H9 (cell line): ENCODE data around the gene FXYD2. TPM values are rescaled to one million over a fixed set of nuclear protein-coding genes. Genes with fewer than 3 reads are reported as not detected.

Source experiments
- DNase-seq: peaks from one replicate; pipeline ENCODE4 v3.0.0-alpha.2; 2017
- H2AFZ ChIP-seq: one replicate; pipeline ENCODE4 v1.6.1; 2013; ENCODE audit warnings: mild to moderate bottlenecking, low read length, control low read depth, moderate library complexity
- H2AK5ac ChIP-seq: 2 replicates; pipeline ENCODE4 v1.6.1; 2013; ENCODE audit warnings: low read length, control low read depth, mixed read lengths; ENCODE audit not compliant: insufficient read length
- H2BK120ac ChIP-seq: one replicate; pipeline ENCODE4 v1.6.1; 2013; ENCODE audit warnings: low read depth, mild to moderate bottlenecking, low read length, control low read depth, inconsistent platforms; ENCODE audit not compliant: poor library complexity, severe bottlenecking
- H2BK12ac ChIP-seq: 2 replicates; pipeline ENCODE4 v1.6.1; 2013; ENCODE audit warnings: low read length, control low read depth, mixed read lengths, low read depth; ENCODE audit not compliant: insufficient read length
- H2BK15ac ChIP-seq: 2 replicates; pipeline ENCODE4 v1.6.1; 2013; ENCODE audit warnings: low read depth, low read length, control low read depth
- H2BK20ac ChIP-seq: one replicate; pipeline ENCODE4 v1.6.1; 2013; ENCODE audit warnings: low read depth, mild to moderate bottlenecking, low read length, control low read depth, inconsistent platforms; ENCODE audit not compliant: poor library complexity, severe bottlenecking
- H2BK5ac ChIP-seq: 2 replicates; pipeline ENCODE4 v1.6.1; 2013; ENCODE audit warnings: low read length, control low read depth, mixed read lengths; ENCODE audit not compliant: insufficient read length
- H3K14ac ChIP-seq: 2 replicates; pipeline ENCODE4 v1.6.1; 2013; ENCODE audit warnings: low read length, control low read depth; ENCODE audit not compliant: insufficient read depth
- H3K18ac ChIP-seq: 2 replicates; pipeline ENCODE4 v1.6.1; 2013; ENCODE audit warnings: low read depth, mild to moderate bottlenecking, mixed read lengths, low read length, control low read depth; ENCODE audit not compliant: insufficient read length
- H3K23ac ChIP-seq: 2 replicates; pipeline ENCODE4 v1.6.1; 2013; ENCODE audit warnings: low read length, control low read depth, mixed read lengths, low read depth; ENCODE audit not compliant: insufficient read length
- H3K23me2 ChIP-seq: 2 replicates; pipeline ENCODE4 v1.6.1; 2013; ENCODE audit warnings: low read depth, mild to moderate bottlenecking, mixed read lengths, low read length, control low read depth; ENCODE audit not compliant: insufficient read length, poor library complexity, severe bottlenecking
- H3K27ac ChIP-seq: 2 replicates; pipeline ENCODE4 v1.5.1; 2013; ENCODE audit warnings: low read length, control low read depth, mixed read lengths, low read depth; ENCODE audit not compliant: insufficient read length
- H3K27me3 ChIP-seq: 2 replicates; pipeline ENCODE4 v1.6.1; 2013; ENCODE audit warnings: low read length, control low read depth, inconsistent platforms; ENCODE audit not compliant: insufficient read depth
- H3K4ac ChIP-seq: 2 replicates; pipeline ENCODE4 v1.6.1; 2013; ENCODE audit warnings: low read depth, mild to moderate bottlenecking, control low read depth, inconsistent platforms, low read length, moderate library complexity
- H3K4me1 ChIP-seq: 2 replicates; pipeline ENCODE4 v1.6.1; 2013; ENCODE audit warnings: low read length, control low read depth, inconsistent platforms; ENCODE audit not compliant: insufficient read depth
- H3K4me2 ChIP-seq: 2 replicates; pipeline ENCODE4 v1.6.1; 2013; ENCODE audit warnings: low read length, control low read depth, mixed read lengths; ENCODE audit not compliant: insufficient read length, insufficient read depth
- H3K56ac ChIP-seq: 2 replicates; pipeline ENCODE4 v1.6.1; 2013; ENCODE audit warnings: low read depth, mild to moderate bottlenecking, mixed read lengths, low read length, control low read depth; ENCODE audit not compliant: insufficient read length
- H3K79me1 ChIP-seq: 2 replicates; pipeline ENCODE4 v1.6.1; 2013; ENCODE audit warnings: low read depth, mild to moderate bottlenecking, moderate library complexity, low read length, control low read depth, inconsistent platforms; ENCODE audit not compliant: insufficient read depth, poor library complexity, severe bottlenecking
- H3K79me2 ChIP-seq: 2 replicates; pipeline ENCODE4 v1.6.1; 2013; ENCODE audit warnings: low read length, control low read depth, inconsistent platforms; ENCODE audit not compliant: insufficient read depth
- H3K9ac ChIP-seq: 2 replicates; pipeline ENCODE4 v1.6.1; 2013; ENCODE audit warnings: low read length, control low read depth, mixed read lengths; ENCODE audit not compliant: insufficient read length; ENCODE audit errors: extremely low read depth
- H3K9me3 ChIP-seq: one replicate; pipeline ENCODE4 v1.6.1; 2013; ENCODE audit warnings: low read depth, low read length, inconsistent platforms; ENCODE audit not compliant: control insufficient read depth
- H3T11ph ChIP-seq: one replicate; pipeline ENCODE4 v1.6.1; 2013; ENCODE audit warnings: mild to moderate bottlenecking, low read length, control low read depth, inconsistent platforms
- H4K20me1 ChIP-seq: one replicate; pipeline ENCODE4 v1.6.1; 2013; ENCODE audit not compliant: control insufficient read depth, insufficient read length, insufficient read depth
- H4K5ac ChIP-seq: 2 replicates; pipeline ENCODE4 v1.6.1; 2013; ENCODE audit warnings: low read depth, mild to moderate bottlenecking, mixed read lengths, low read length, control low read depth; ENCODE audit not compliant: insufficient read length
- H4K8ac ChIP-seq: replicated peaks from 2 replicates; pipeline ENCODE4 v1.6.1; 2013; ENCODE audit warnings: low read length, control low read depth, mixed read lengths, low read depth; ENCODE audit not compliant: insufficient read length
- H4K91ac ChIP-seq: 2 replicates; pipeline ENCODE4 v1.6.1; 2013; ENCODE audit warnings: low read depth, mild to moderate bottlenecking, moderate library complexity, mixed read lengths, low read length, control low read depth; ENCODE audit not compliant: insufficient read length
- H3K27ac Mint-ChIP-seq, 3 experiments: 2 replicates in 2 of 3; 3 replicates in 1 of 3; pipeline ENCODE4 v1.8.0; 2020 to 2021; ENCODE audit warnings: mixed read lengths in 3 of 3, mild to moderate bottlenecking in 1 of 3, moderate library complexity in 1 of 3
- H3K27me3 Mint-ChIP-seq: 2 replicates; pipeline ENCODE4 v1.8.0; 2021; ENCODE audit warnings: low read depth, mild to moderate bottlenecking, moderate library complexity, mixed read lengths
- H3K36me3 Mint-ChIP-seq, 3 experiments: 2 replicates in 2 of 3; 3 replicates in 1 of 3; pipeline ENCODE4 v1.8.0; 2020 to 2021; ENCODE audit warnings: low read depth in 3 of 3, mixed read lengths in 3 of 3; ENCODE audit not compliant: insufficient read depth in 1 of 3
- H3K4me1 Mint-ChIP-seq, 2 experiments: 2 replicates each; pipeline ENCODE4 v1.8.0; 2020; ENCODE audit warnings: mixed read lengths in 2 of 2
- H3K4me3 Mint-ChIP-seq, 2 experiments: 2 replicates in 1 of 2; 3 replicates in 1 of 2; pipeline ENCODE4 v1.8.0; 2020 to 2021; ENCODE audit warnings: mild to moderate bottlenecking in 2 of 2, mixed read lengths in 2 of 2, moderate library complexity in 1 of 2
- H3K9me3 Mint-ChIP-seq, 2 experiments: 2 replicates in 1 of 2; 3 replicates in 1 of 2; pipeline ENCODE4 v1.8.0; 2020; ENCODE audit warnings: mild to moderate bottlenecking in 2 of 2, mixed read lengths in 2 of 2, moderate library complexity in 1 of 2
- CTCF ChIP-seq: fragments of 200-600 bp; sonication (generic); conservative IDR thresholded peaks from 3 replicates; pipeline ENCODE4 v1.8.0; 2021; ENCODE audit warnings: antibody characterized with exemption, mild to moderate bottlenecking
- WGBS: extraction: QIAGEN DNeasy Blood & Tissue Kit; methylation state at CpG from one replicate; pipeline ENCODE4 v1.1.7; 2013; ENCODE audit warnings: missing lambda C conversion rate, low lambda C conversion rate, mixed read lengths; ENCODE audit not compliant: insufficient read length; ENCODE audit errors: extremely low coverage; 5-methylcytosine and 5-hydroxymethylcytosine counted together
- total RNA-seq: library from RNA; stranded (reverse); gene quantifications from 2 replicates; pipeline ENCODE4 v1.2.1, GENCODE V29; 2021

The FXYD2 gene
- total RNA-seq, 1 experiment from 2014 or later: 0.79 TPM

- Mint-ChIP-seq H3K27ac (no peak overlapping the region), H3K27me3 (peaks cover 54% of the 10 kb centered on the region), H3K9me3 (no peaks in the 10 kb centered on the region), H3K36me3 (peaks cover 0 to 3% (median 2%) of the 10 kb centered on the region in 3 experiments; a peak in 1 of 7 replicates), H3K4me1 (peaks cover 55 to 78% of the 10 kb centered on the region in 2 experiments), H3K4me3 (no peak overlapping the region)
- no peak overlapping the region for H3K18ac ChIP-seq
- H4K91ac ChIP-seq: no peak overlapping the region
- no peak overlapping the region for H4K5ac ChIP-seq
- H3K14ac ChIP-seq: no peak overlapping the region
- no peak overlapping the region for H3K9ac ChIP-seq
- H3K27ac ChIP-seq: no peak overlapping the region
- no peak overlapping the region for H2BK15ac ChIP-seq
- no peak for DNase-seq
- no peak overlapping the region for H4K8ac ChIP-seq
- no peaks in the 10 kb centered on the region for H3K79me2 ChIP-seq
- peaks cover 10% of the 10 kb centered on the region; the same call in 1 of the 2 replicates for H3K4me1 ChIP-seq
- H2BK5ac ChIP-seq: no peak overlapping the region
- H2AK5ac ChIP-seq: no peak overlapping the region
- no peak overlapping the region for H3K4me2 ChIP-seq
- no peak overlapping the region for H2AFZ ChIP-seq
- no peaks in the 10 kb centered on the region for H4K20me1 ChIP-seq
- no peak overlapping the region for H2BK20ac ChIP-seq
- H3K4ac ChIP-seq: no peak overlapping the region
- H3T11ph ChIP-seq: no peak overlapping the region
- no peak overlapping the region for H3K56ac ChIP-seq
- peaks cover 19% of the 10 kb centered on the region for H3K23me2 ChIP-seq
- no peaks in the 10 kb centered on the region for H3K79me1 ChIP-seq
- H3K23ac ChIP-seq: no peak overlapping the region
- no peak for TF ChIP-seq CTCF
- no CpG with 5 or more reads among the region's 12 CpGs for WGBS
- no peaks in the 10 kb centered on the region for H3K9me3 ChIP-seq
- H2BK120ac ChIP-seq: no peak overlapping the region
- H3K27me3 ChIP-seq: no peaks in the 10 kb centered on the region; the same call in 1 of the 2 replicates
- H2BK12ac ChIP-seq: no peak overlapping the region
Measured at GRCh38 chr11:117872420-117872961, 47.9 kb upstream of the FXYD2 start.
